K562 (cell line): Measurements from ENCODE around the gene PRH1.

ENCODE experiments used
- CBX5 ChIP-seq: IDR thresholded peaks from 2 replicates; pipeline ENCODE4 v1.6.1; 2014; ENCODE audit warnings: low read depth, borderline replicate concordance
- CTCF ChIP-seq, 3 experiments: IDR thresholded peaks in 2 of 3; conservative IDR thresholded peaks in 1 of 3; 2 replicates each; pipeline ENCODE4 v1.5.1; 2011 to 2012; ENCODE audit warnings: low read length in 3 of 3, mild to moderate bottlenecking in 3 of 3, control low read depth in 2 of 3, improper control_type of control experiment in 1 of 3, inconsistent platforms in 1 of 3, low read depth in 1 of 3, mixed read lengths in 1 of 3, moderate library complexity in 1 of 3; ENCODE audit not compliant: insufficient read depth in 2 of 3
- ETV5 ChIP-seq: sonication (generic); formaldehyde crosslinking; IDR thresholded peaks from 2 replicates; pipeline ENCODE4 v1.4.0; 2020; ENCODE audit warnings: low read depth, mild to moderate bottlenecking, missing genetic modification reagents
- ETV6 ChIP-seq, 3 experiments: fragments of 150-350 bp in 1 of 3; sonication (generic) in 1 of 3; formaldehyde crosslinking in 1 of 3; IDR thresholded peaks; 2 replicates each; pipeline versions ENCODE4 v1.6.1 to v1.8.0; 2014 to 2022; ENCODE audit warnings: borderline replicate concordance in 2 of 3, low read depth in 2 of 3, antibody characterized with exemption in 1 of 3, low read length in 1 of 3, mild to moderate bottlenecking in 1 of 3, missing genetic modification reagents in 1 of 3
- GMEB1 ChIP-seq: fragments of 250-450 bp; sonication (Bioruptor Pico); IDR thresholded peaks from 2 replicates; pipeline ENCODE4 v1.4.0; 2020; ENCODE audit warnings: mild to moderate bottlenecking
- HCFC1 ChIP-seq: IDR thresholded peaks from 2 replicates; pipeline ENCODE4 v1.6.1; 2012; ENCODE audit warnings: low read depth, low read length, improper control_type of control experiment
- RAD21 ChIP-seq, 2 experiments: fragments of 250-450 bp in 1 of 2; fragments of 450-650 bp in 1 of 2; sonication (Bioruptor Pico) in 1 of 2; formaldehyde crosslinking in 1 of 2; IDR thresholded peaks in 1 of 2; conservative IDR thresholded peaks in 1 of 2; 2 replicates each; pipeline versions ENCODE4 v1.4.0 to v1.8.0; 2020 to 2022; ENCODE audit warnings: mild to moderate bottlenecking in 2 of 2, moderate library complexity in 1 of 2
- SAP30 ChIP-seq: fragments of 200-600 bp; sonication (generic); IDR thresholded peaks from 2 replicates; pipeline ENCODE4 v1.6.1; 2012; ENCODE audit warnings: borderline replicate concordance, low read depth, mild to moderate bottlenecking, moderate library complexity, low read length, control low read depth, inconsistent platforms; ENCODE audit not compliant: insufficient read depth, poor library complexity, severe bottlenecking
- SIN3B ChIP-seq: fragments of 450-650 bp; IDR thresholded peaks from 2 replicates; pipeline ENCODE4 v1.6.1; 2017; ENCODE audit warnings: low read depth, mild to moderate bottlenecking, moderate library complexity
- ZNF668 ChIP-seq: fragments of 250-450 bp; sonication (Bioruptor Pico); IDR thresholded peaks from 2 replicates; pipeline ENCODE4 v1.8.0; 2022; ENCODE audit warnings: mild to moderate bottlenecking, inconsistent platforms

DNA sequence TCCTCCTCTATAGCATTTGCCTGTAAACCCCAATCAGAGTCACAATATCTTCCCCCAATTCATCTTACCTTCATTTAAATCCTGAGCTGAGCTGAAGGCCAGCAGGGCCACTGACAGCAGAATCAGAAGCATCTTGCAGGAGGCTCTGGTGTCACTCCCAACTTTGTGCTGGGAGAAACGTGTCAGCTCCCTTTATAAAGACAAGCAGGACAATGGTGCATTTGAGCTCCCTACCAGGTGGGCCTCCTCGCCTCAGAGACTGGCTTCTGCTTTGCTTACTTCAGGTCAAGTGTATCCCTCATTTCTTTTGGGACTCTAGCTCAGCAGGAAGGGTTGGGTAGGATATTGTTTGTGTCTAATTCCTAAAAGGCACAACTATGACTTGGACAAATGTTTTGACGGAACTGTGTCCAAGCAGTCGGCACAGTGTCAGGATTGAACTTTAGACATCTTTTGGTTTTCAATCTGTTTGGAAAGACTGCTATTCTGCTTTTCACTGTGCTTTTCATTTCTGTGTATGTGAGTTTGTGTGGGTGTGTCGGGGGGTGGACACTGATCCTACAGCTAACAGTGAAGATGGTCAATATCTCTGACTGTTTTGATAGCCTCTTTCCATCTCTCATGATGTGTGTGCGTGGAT, at the start of gene PRH1:
- TF ChIP-seq GMEB1 (CRISPR knock-in tag), result no peak
- TF ChIP-seq CBX5, result no peak
- TF ChIP-seq SAP30, result no peak
- TF ChIP-seq CTCF (IDR thresholded peaks at IDR 0.05 in 2 of 3, conservative IDR thresholded peaks at IDR 0.05 in 1 of 3; ENCODE audit: insufficient read depth in 2 of 3, low read depth in 1 of 3, low read length in 3 of 3), result no peak
- TF ChIP-seq ZNF668, result no peak
- TF ChIP-seq SIN3B, result no peak
- no peak for TF ChIP-seq RAD21 (CRISPR knock-in tag; conservative IDR thresholded peaks at IDR 0.05 in 1 of 2, IDR thresholded peaks at IDR 0.05 in 1 of 2)
- TF ChIP-seq ETV6 (IDR thresholded peaks at IDR 0.05; ENCODE audit: borderline replicate concordance in 1 of 2, low read depth in 2 of 2, low read length in 1 of 2), result no peak
- TF ChIP-seq ETV6 (CRISPR knock-in tag; IDR thresholded peaks at IDR 0.05; ENCODE audit: borderline replicate concordance), result no peak
- TF ChIP-seq ETV5 (CRISPR knock-in tag), result no peak
- TF ChIP-seq HCFC1, result no peak
